H1 (cell line): ENCODE data around the gene SLC17A6. TPM values are rescaled to one million over a fixed set of nuclear protein-coding genes. Genes with fewer than 3 reads are reported as not detected.

Experiments
- CBX8 ChIP-seq: fragments of 300-800, 300-1000 bp; sonication (generic); IDR thresholded peaks from 2 replicates; pipeline ENCODE4 v1.7.1; 2016; ENCODE audit warnings: low read depth, low read length, borderline replicate concordance
- FOSL1 ChIP-seq: IDR thresholded peaks from 2 replicates; pipeline ENCODE4 v1.6.1; 2011; ENCODE audit warnings: mild to moderate bottlenecking, low read depth, low read length, moderate library complexity; ENCODE audit not compliant: insufficient read depth
- NRF1 ChIP-seq: IDR thresholded peaks from 2 replicates; pipeline ENCODE4 v1.6.1; 2011; ENCODE audit warnings: mild to moderate bottlenecking, low read depth, low read length, improper control_type of control experiment
- SAP30 ChIP-seq: fragments of 300-600 bp; sonication (generic); IDR thresholded peaks from 2 replicates; pipeline ENCODE4 v1.7.1; 2012; ENCODE audit warnings: low read length, moderate library complexity, mild to moderate bottlenecking, inconsistent platforms; ENCODE audit not compliant: insufficient read depth, insufficient replicate concordance
- SUZ12 ChIP-seq: fragments of 200-600 bp; sonication (generic); IDR thresholded peaks from 2 replicates; pipeline ENCODE4 v1.6.1; 2012; ENCODE audit warnings: mild to moderate bottlenecking, inconsistent platforms, low read length, moderate library complexity, mixed read lengths
- TBP ChIP-seq: IDR thresholded peaks from 2 replicates; pipeline ENCODE4 v1.6.1; 2011; ENCODE audit warnings: low read depth, low read length, improper control_type of control experiment
- polyA plus RNA-seq, 7 experiments: library from polyadenylated mRNA; depleted of rRNA in 3 of 7; stranded (reverse) in 5 of 7; unstranded in 2 of 7; fragments of >200 nt in 5 of 7; fragments of 200-250 nt in 2 of 7; gene quantifications; 1 replicate in 5 of 7; 2 replicates in 1 of 7; 4 replicates in 1 of 7; pipeline versions ENCODE4 v1.2.1 to v1.2.3, GENCODE V29; 2011 to 2013; ENCODE audit warnings: missing spikeins in 2 of 7, mixed read lengths in 2 of 7
- total RNA-seq: library from RNA; stranded (reverse); fragmentation: NEBNext Ultra II Directional; extraction: Animal tissue kit (Norgen Biotek cat#: 25700); gene quantifications from 2 replicates; pipeline ENCODE4 v1.2.1, GENCODE V29; 2021

The SLC17A6 gene
- total and polyA plus RNA-seq, 2 of the 8 experiments (the other 6 are each of a cell fraction or from before 2014, with no cell fraction given): 0.24 to 1.6 TPM

DNA sequence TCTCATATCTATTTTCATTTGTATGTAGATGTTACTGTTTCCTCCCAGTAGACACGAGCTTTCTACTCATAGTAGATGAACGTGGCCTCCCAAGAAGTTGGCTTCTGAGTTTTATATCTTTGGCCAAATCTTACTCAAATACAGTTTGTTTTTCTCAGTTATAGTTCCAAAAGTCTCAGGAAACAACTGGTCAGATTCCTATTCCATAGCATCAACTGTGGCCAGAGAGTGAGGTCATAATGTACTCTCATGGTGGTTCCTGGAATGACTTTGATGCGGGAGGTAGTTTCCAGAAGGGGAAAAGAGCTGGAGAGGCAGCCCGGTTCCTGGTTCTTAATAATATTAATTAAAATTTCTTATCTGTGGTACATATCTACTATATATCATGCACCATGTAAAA is 77.3 kb downstream of the SLC17A6 start (continued):
- TF ChIP-seq NRF1 (no peak), FOSL1 (no peak), SUZ12 (no peak), CBX8 (no peak), TBP (no peak), SAP30 (no peak)
